ENCODE measurements around the gene ETFB.

Gene ETFB

DNA sequence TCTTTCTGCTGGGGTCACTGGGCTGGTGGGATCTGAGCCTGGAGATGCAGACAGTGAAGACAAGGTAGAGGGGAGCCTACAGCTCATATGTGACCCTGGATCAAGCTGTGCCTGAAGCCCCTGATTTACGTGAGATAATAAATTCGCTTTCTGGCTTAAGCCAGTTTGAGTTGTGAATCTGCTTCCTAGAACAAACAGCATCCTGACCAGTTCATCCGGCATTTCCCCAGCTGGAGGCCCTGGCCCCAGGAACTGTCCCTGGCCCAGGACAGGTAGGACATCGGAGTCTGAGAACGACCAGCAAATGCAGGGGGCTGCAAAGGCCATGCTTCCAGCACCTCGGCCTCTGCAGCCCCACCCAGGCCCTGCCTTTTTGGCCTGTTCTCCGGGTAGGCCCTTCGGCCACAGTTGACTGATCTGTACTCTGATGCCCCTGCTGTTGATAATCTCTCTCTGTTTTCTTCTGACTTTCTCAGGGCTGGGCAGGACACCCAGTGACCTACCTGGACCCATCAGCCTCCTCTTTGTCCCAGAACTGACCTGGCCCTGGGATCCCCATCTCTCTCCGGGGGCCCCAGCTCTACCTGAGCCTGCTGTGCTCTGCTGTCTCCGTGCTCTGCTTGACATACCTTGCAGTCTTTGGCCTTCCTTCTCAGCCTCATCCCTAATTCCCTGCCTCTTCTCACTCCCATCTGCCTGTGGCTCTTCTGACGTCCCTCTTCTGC, 14.8 kb downstream of the ETFB start:
- DNase-seq, result no peak

- no peak for DNase-seq
Measured at GRCh38 chr19:51347209-51347928, 18.8 kb downstream of the ETFB start.

- no peak for DNase-seq
Measured at GRCh38 chr19:51346742-51347141, 19.4 kb downstream of the ETFB start.

DNA sequence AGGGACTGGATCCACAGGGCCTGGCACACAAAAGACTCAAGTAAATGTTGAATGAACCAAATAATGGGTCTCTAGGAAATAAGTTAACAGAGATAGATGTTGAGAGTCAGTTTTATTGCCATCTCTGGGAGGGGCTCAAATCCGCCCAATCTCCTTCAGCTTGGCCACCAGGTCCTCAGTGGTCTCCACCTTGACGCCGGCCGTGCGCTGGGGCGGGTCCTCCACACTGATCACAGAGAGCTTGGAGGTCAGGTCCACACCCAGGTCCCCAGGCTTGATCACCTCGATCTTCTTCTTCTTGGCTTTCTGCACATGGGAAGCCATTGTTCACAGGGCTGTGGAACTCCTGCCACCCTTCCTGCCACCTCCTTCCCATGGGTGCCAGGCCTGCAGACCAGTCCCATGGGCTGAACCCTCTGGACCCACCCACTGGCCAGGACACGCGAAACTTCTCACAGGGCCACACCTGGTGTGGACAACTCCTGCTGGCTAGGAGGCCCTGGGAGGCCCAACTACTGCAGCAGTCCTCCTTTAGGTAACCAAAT, 21.0 kb downstream of the ETFB start:
- DNase-seq, result no peak

GRCh38 chr19:51342631-51343569, 23.3 kb downstream of the ETFB start:
- no peak for DNase-seq

DNA sequence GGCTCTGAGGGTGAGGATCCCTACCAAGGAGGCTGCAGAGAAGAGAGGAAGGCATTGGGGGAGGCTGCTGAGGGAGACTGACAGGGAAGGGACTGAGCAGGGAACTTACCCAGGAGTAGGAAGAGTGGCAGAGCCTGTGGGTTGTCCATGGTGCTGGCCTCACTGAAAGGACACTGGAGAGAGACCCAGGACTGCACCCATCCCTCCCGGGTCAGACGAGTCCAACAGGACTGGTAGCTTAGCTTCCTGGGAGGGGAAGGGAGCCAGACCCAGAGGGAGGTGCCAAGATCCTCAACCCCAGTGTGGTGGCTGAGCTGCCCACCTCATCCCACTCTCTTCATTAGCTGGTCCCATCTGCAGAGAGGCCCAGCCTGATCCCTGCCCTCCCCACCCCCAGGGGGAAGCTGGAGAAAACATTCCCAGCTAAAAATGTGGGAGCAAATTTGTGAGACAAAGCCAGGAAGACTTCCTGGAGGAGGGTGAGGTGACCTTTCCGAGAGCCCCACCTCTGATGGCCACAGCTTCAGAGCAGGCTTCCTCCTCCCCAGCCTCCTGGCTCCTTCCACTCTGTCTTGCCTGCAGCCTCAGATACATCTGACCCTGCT, 24.1 kb downstream of the ETFB start, which contains the start of gene VSIG10L:
TSS of gene VSIG10L (minus strand) at position 164 of the 605 bp plus-strand sequence. CDS start at position 149, 15 bp downstream.
- no peak for DNase-seq

DNA sequence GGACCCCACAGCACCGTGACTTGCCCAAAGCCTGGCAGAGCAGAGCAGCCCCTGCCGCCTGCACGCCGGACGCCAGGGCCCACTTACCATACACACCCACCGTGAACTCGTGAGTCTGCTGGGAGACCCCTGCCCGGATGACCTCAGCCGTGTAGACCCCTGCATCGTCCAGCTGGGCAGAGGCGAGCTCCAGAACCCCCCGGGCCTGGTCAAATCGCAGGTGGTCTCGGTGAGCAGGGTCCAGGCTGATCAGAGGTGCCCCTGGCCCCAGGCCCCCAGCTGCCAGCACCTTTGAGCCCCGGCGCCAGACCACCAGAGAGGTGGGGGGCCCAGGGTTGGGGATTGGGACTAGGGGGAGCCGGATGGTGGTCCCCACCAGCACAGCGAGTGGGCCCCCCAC, 25.1 kb downstream of the ETFB start:
- no peak for DNase-seq

DNA sequence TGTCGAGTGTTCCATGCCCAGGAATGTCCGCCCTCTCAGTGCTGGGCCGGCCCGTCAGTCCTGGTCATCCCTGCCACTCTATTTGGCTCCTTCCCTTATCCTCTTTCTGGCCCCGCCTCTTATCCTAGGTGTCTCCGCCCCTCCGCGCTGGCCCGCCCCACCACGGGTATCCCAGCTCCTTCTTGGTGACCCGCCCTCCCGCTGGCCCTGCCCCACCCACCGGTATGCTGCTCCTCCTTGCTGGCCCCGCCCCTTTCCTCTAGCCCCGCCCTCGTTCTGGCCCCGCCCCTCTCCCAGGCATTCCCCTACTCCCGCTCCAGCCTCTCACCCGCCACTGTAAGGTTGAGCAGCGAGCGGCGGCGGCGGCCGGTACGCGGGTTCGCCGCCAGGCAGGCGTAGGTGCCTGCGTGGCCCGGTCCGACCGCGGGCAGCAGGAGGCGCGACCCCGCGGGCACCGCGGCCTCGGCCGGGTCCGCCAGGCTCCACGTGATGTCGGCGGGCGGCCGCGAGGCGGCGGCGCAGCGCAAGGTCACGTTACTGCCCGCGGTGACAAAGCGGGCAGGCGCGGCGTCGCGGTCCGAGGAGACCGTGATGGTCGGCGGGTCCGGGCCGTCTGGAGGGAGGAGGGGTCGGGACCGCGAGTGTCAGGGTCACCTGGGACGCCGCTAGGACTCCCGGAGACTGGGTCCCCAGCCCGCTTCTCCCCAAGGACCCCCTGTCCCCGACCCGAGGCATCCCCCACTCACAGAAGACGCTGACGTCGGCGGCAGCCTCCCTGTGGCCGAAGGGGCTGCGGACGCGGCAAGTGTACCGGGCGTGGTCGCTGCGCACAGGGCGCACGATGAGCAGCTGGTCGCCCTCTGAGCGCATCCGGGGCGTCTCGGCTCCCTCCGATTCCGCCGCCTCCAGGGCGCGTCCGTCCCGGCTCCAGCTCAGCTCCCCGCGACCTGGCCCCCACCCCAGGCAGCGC, 26.2 kb downstream of the ETFB start:
- peak; percentile 97 for DNase-seq

- no peak for DNase-seq
Measured at GRCh38 chr19:51339313-51339686, 26.9 kb downstream of the ETFB start.

GRCh38 chr19:51338563-51339312, 27.4 kb downstream of the ETFB start:
- DNase-seq, result peak; percentile 95

- DNase-seq, result no peak
Measured at GRCh38 chr19:51337861-51338562, 28.2 kb downstream of the ETFB start.

- DNase-seq, result no peak
Measured at GRCh38 chr19:51337141-51337860, 28.9 kb downstream of the ETFB start.

GRCh38 chr19:51333836-51334460, 32.2 kb downstream of the ETFB start:
- no peak for DNase-seq

DNA sequence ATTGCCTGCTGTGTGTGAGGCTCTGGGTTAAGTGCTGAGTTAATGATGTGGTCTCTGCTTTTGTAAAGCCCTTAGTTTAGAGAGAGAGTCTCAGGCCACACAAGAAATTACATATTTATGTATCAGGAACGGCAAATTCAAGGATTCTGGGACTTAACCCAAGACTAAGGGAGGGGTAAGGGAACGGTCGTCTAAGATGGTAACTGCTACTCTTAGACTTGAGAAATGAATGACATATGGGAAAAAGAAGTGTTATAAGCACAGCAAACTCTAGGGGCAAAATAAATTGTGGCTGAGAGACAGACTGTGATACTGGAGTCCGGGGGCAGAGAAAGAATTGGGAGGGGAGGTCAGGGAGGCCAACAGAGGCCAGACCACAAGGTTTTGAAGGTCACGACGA, 34.5 kb downstream of the ETFB start:
- no peak for DNase-seq

DNA sequence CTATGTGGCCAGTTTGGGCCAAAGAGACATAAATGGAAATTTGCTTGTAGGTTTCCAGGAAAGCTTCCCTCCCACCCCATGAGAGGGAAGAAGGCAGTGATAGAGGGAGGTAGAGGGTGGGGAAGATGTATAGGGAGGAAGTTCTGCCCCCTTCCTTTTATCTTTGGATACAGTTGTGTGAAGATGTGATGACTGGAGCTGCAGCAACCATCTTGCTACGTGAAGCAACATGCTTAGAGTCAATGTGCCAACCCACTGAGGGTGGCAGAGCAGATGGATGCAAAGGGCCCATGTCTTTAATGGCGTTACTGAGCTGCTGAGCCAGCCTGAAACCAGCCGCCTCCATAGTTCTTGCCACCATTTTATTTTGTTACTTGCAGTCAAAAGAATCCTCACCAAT, 35.0 kb downstream of the ETFB start:
- DNase-seq, result no peak

DNA sequence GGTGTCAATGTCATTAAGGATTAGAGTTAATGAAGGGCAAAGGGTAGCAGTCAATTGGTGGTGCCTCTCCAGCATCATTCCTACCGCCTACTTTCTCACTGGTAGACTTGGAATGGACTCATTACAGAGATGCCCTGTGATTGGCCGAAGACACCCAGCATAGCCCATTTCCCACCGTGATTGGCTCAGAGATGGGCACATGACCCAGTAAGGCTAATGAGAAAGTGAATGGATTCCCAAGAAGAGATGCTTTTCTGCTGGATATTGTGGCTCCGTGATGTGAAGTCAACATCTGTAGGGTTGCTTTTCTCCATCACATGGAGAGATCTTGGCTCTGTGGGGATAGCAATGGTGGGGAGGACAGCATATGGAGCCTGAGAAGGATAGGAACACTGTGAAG, 35.8 kb downstream of the ETFB start:
- no peak for DNase-seq

GRCh38 chr19:51329411-51329810, 36.8 kb downstream of the ETFB start:
- DNase-seq, result no peak
